PC-9 (cell line): ENCODE results near the gene NUTF2. TPM values are rescaled to one million over a fixed set of nuclear protein-coding genes. Genes with fewer than 3 reads are reported as not detected.
A peak's percentile ranks its signal among the peaks of the same experiment; 100 is the strongest.

Experiments
- BruUV-seq: library from RNA; stranded (reverse); fragments of 400-500 nt; replicated peaks from 2 replicates; lab custom pipeline; 2021; lab: Mats Ljungman, UMichigan
- CTCF ChIA-PET: fragments of 300-600 bp; sonication (Branson Sonifier 250); formaldehyde crosslinking; loops from one replicate; lab custom pipeline; 2022; ENCODE audit warnings: antibody characterized with exemption; lab: Charles Lee
- POLR2A ChIA-PET: fragments of 300-600 bp; sonication (Branson Sonifier 250); formaldehyde crosslinking; loops from one replicate; lab custom pipeline; 2022; ENCODE audit warnings: antibody characterized with exemption; ENCODE audit not compliant: unreplicated experiment; lab: Charles Lee
- DNase-seq, 2 experiments: peaks; one replicate each; pipeline versions ENCODE4 v3.0.0 to v3.0.0-alpha.2; 2015 to 2022; ENCODE audit warnings: mixed read lengths in 1 of 2
- H2AFZ ChIP-seq: fragments of 200-600 bp; sonication (generic); 2 replicates; pipeline ENCODE4 v1.8.1; 2017; ENCODE audit warnings: antibody characterized with exemption
- H3F3A ChIP-seq: fragments of 200-600 bp; sonication (generic); 2 replicates; pipeline ENCODE4 v1.8.1; 2017; ENCODE audit warnings: antibody characterized with exemption, mild to moderate bottlenecking, low read depth; ENCODE audit not compliant: insufficient read depth
- H3K27ac ChIP-seq: fragments of 200-600 bp; sonication (generic); 2 replicates; pipeline ENCODE4 v1.6.1; 2016; ENCODE audit warnings: mixed run types
- H3K27me3 ChIP-seq: fragments of 200-600 bp; sonication (generic); 2 replicates; pipeline ENCODE4 v1.6.1; 2016; ENCODE audit warnings: low read depth, mixed run types; ENCODE audit not compliant: insufficient read depth
- H3K36me3 ChIP-seq: fragments of 200-600 bp; sonication (generic); 2 replicates; pipeline ENCODE4 v1.6.1; 2016; ENCODE audit warnings: low read depth, mixed run types
- H3K4me1 ChIP-seq: fragments of 200-600 bp; sonication (generic); replicated peaks from 2 replicates; pipeline ENCODE4 v1.6.1; 2016; ENCODE audit warnings: mixed run types; ENCODE audit not compliant: insufficient read depth
- H3K4me2 ChIP-seq: fragments of 200-600 bp; sonication (generic); 2 replicates; pipeline ENCODE4 v1.6.1; 2017; ENCODE audit warnings: mixed run types
- H3K4me3 ChIP-seq: fragments of 200-600 bp; sonication (generic); 2 replicates; pipeline ENCODE4 v1.6.1; 2016; ENCODE audit warnings: mixed run types
- H3K79me2 ChIP-seq: fragments of 200-600 bp; sonication (generic); 2 replicates; pipeline ENCODE4 v1.6.1; 2017; ENCODE audit warnings: low read depth, mixed run types
- H3K9me2 ChIP-seq: fragments of 200-600 bp; sonication (generic); 2 replicates; pipeline ENCODE4 v1.8.1; 2017; ENCODE audit warnings: mild to moderate bottlenecking; ENCODE audit not compliant: insufficient read depth
- H3K9me3 ChIP-seq: fragments of 200-600 bp; sonication (generic); 2 replicates; pipeline ENCODE4 v1.8.1; 2016; ENCODE audit warnings: low read depth; ENCODE audit not compliant: insufficient read depth
- H4K20me1 ChIP-seq: fragments of 200-600 bp; sonication (generic); 2 replicates; pipeline ENCODE4 v1.8.1; 2017; ENCODE audit not compliant: insufficient read depth
- CTCF ChIP-seq: fragments of 200-600 bp; sonication (generic); conservative IDR thresholded peaks from 2 replicates; pipeline ENCODE4 v1.6.1; 2017; ENCODE audit warnings: mixed run types, antibody characterized with exemption, mild to moderate bottlenecking, moderate library complexity
- EZH2 ChIP-seq: fragments of 200-600 bp; sonication (generic); IDR thresholded peaks from 2 replicates; pipeline ENCODE4 v1.8.0; 2017; ENCODE audit warnings: antibody characterized with exemption, low read depth
- intact Hi-C: fragments of 100-400 bp; cut with micrococcal nuclease; formaldehyde crosslinking; loops from one replicate; pipeline ENCODE4 v1.10.0; 2022; ENCODE audit not compliant: unreplicated experiment
- total RNA-seq: library from RNA; stranded (reverse); gene quantifications from 2 replicates; pipeline ENCODE4 v1.2.3, GENCODE V29; 2021

The NUTF2 gene
- total RNA-seq, 1 experiment from 2014 or later, result 147 TPM

GRCh38 chr16:67801883-67802282 is 44.9 kb upstream of the NUTF2 start:
- DNase-seq, result no peak

GRCh38 chr16:67803894-67804293 is 42.8 kb upstream of the NUTF2 start:
- no peaks in the 10 kb centered on the region; the same call in 1 of the 2 replicates for H4K20me1 ChIP-seq
- H3K79me2 ChIP-seq, result peaks cover 57% of the 10 kb centered on the region
- H3F3A ChIP-seq, result peaks cover 5% of the 10 kb centered on the region; the same call in 1 of the 2 replicates
- H3K4me3 ChIP-seq, result no peak overlapping the region
- no peaks in the 10 kb centered on the region for H3K9me3 ChIP-seq
- H3K4me1 ChIP-seq, result peaks cover 14% of the 10 kb centered on the region
- TF ChIP-seq CTCF (no peak), EZH2 (no peak)
- intact Hi-C loops, result no loop called here
- no peaks in the 10 kb centered on the region for H3K27me3 ChIP-seq
- H3K36me3 ChIP-seq, result peaks cover 6% of the 10 kb centered on the region; the same call in 1 of the 2 replicates
- no TSS peak for BruUV-seq
- no peak overlapping the region for H3K27ac ChIP-seq
- DNase-seq, result no peak
- H3K4me2 ChIP-seq, result no peak overlapping the region
- ChIA-PET POLR2A (interaction anchor here (0.6 kb wide), 2 partner anchors 7 to 1163 kb away, joined by 3 to 4 read pairs; no protein-coding TSS in a partner anchor), CTCF (no interaction called here)
- H2AFZ ChIP-seq, result no peak overlapping the region
- no peaks in the 10 kb centered on the region for H3K9me2 ChIP-seq

More at GRCh38 chr16:67801883-67802282, 44.9 kb upstream of the NUTF2 start:
- ChIA-PET POLR2A (no interaction called here), CTCF (no interaction called here)
- H3K9me2 ChIP-seq, result no peaks in the 10 kb centered on the region
- H4K20me1 ChIP-seq, result no peaks in the 10 kb centered on the region; the same call in 1 of the 2 replicates
- peaks cover 8% of the 10 kb centered on the region for H3K4me1 ChIP-seq
- intact Hi-C loops, result no loop called here
- TF ChIP-seq CTCF (no peak), EZH2 (no peak)
- no TSS peak for BruUV-seq
- no peak overlapping the region for H3K4me3 ChIP-seq
- no peak overlapping the region for H2AFZ ChIP-seq
- H3F3A ChIP-seq, result no peaks in the 10 kb centered on the region
- H3K27ac ChIP-seq, result no peak overlapping the region
- peaks cover 6% of the 10 kb centered on the region; the same call in 1 of the 2 replicates for H3K36me3 ChIP-seq
- no peak overlapping the region for H3K4me2 ChIP-seq
- H3K27me3 ChIP-seq, result no peaks in the 10 kb centered on the region
- peaks cover 57% of the 10 kb centered on the region for H3K79me2 ChIP-seq
- no peaks in the 10 kb centered on the region for H3K9me3 ChIP-seq

DNA sequence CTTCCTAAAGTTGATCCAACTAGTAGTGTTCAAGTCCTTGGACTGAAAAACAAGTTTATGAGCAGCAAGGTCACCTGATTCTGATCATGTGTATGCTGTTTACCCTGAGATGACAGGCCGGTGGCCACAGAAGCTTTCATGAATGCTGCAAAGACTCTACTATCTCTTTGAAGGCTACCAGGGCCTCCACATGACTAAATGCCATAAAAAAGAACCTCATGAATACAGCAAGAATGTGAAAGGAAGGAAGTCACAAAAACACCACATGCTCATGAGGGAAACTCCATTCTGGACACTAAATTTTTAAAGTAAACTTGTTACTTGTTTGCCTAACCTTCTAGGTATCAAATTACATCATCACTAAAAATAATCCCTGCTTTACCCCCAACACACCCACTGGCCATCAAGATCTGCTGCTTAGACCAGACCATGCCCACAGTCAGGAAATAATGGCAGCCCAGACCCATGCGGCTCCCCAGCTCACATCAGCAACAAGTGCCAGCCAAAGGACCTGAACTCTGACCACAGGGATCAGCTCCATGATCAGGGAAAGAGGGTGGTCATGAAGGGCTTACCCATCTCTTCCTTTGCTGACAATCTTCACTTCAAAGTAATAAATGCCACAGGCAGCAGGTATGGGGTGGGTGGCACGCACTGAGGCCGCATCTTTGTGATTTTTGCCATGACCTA is 41.7 kb upstream of the NUTF2 start:
- Histone ChIP-seq H2AFZ (no peak overlapping the region), H3K9me2 (no peaks in the 10 kb centered on the region), H3K4me1 (peaks cover 14% of the 10 kb centered on the region), H3K79me2 (peaks cover 53% of the 10 kb centered on the region), H3K27me3 (no peaks in the 10 kb centered on the region), H3K9me3 (no peaks in the 10 kb centered on the region), H4K20me1 (no peaks in the 10 kb centered on the region; the same call in 1 of the 2 replicates), H3K27ac (no peak overlapping the region), H3F3A (peaks cover 5% of the 10 kb centered on the region; the same call in 1 of the 2 replicates), H3K36me3 (peaks cover 6% of the 10 kb centered on the region; the same call in 1 of the 2 replicates), H3K4me2 (peak overlapping the region; percentile 92), H3K4me3 (peak overlapping the region; percentile 86)
- ChIA-PET POLR2A (no interaction called here), CTCF (interaction anchor here (0.6 kb wide), 1 partner anchor 243 kb away, joined by 7 read pairs; no protein-coding TSS in a partner anchor)
- BruUV-seq, result no TSS peak
- TF ChIP-seq EZH2 (no peak), CTCF (no peak)
- intact Hi-C loops, result loop anchor here (5.0 kb wide), 2 partner anchors 42 to 283 kb away; partner anchors contain the start of genes CENPT and NUTF2
- no peak for DNase-seq
